GM18505 (cell line): ENCODE results near the gene CDKAL1.
"Not testable (repeated sequence)": the region's sequence is repeated elsewhere in the genome, so short reads cannot be mapped to it uniquely, and the experiment has no call there.

Source experiments
- ATAC-seq: cut with Tn5 transposase; IDR thresholded peaks from one replicate; pipeline ENCODE4 v1.9.1; 2021; ENCODE audit not compliant: unreplicated experiment
- POLR2A ChIP-seq: IDR thresholded peaks from 4 replicates; pipeline ENCODE4 v1.6.1; 2011; ENCODE audit warnings: borderline replicate concordance; ENCODE audit not compliant: insufficient read depth, insufficient read length; ENCODE audit errors: extremely low read depth

The CDKAL1 gene

GRCh38 chr6:20569000-20569610 lies 34.8 kb downstream of the CDKAL1 start:
- no peak for ATAC-seq
- no peak for TF ChIP-seq POLR2A

- no peak for TF ChIP-seq POLR2A
- ATAC-seq: no peak
Observed at GRCh38 chr6:20571261-20571660, 37.0 kb downstream of the CDKAL1 start.

GRCh38 chr6:20572288-20572687 lies 38.0 kb downstream of the CDKAL1 start:
- no peak for ATAC-seq
- TF ChIP-seq POLR2A: no peak

- TF ChIP-seq POLR2A: no peak
- ATAC-seq: no peak
Observed at GRCh38 chr6:20572940-20573339, 38.7 kb downstream of the CDKAL1 start.

GRCh38 chr6:20574355-20574754 lies 40.1 kb downstream of the CDKAL1 start:
- TF ChIP-seq POLR2A: no peak
- no peak for ATAC-seq

- ATAC-seq: no peak
- no peak for TF ChIP-seq POLR2A
Observed at GRCh38 chr6:20575125-20575524, 40.9 kb downstream of the CDKAL1 start.

GRCh38 chr6:20575704-20576451 lies 41.6 kb downstream of the CDKAL1 start:
- TF ChIP-seq POLR2A: no peak
- no peak for ATAC-seq

- ATAC-seq: no peak
- TF ChIP-seq POLR2A: no peak
Observed at GRCh38 chr6:20577173-20577688, 43.0 kb downstream of the CDKAL1 start.

GRCh38 chr6:20581070-20581469 lies 46.8 kb downstream of the CDKAL1 start:
- no peak for ATAC-seq
- TF ChIP-seq POLR2A: no peak

GRCh38 chr6:20582586-20583443 lies 48.6 kb downstream of the CDKAL1 start:
- no peak for TF ChIP-seq POLR2A
- no peak for ATAC-seq

- TF ChIP-seq POLR2A: no peak
- ATAC-seq: no peak
Observed at GRCh38 chr6:20583444-20583800, 49.2 kb downstream of the CDKAL1 start.

- TF ChIP-seq POLR2A: no peak
- no peak for ATAC-seq
Observed at GRCh38 chr6:20584100-20584731, 50.0 kb downstream of the CDKAL1 start.

- no peak for ATAC-seq
- TF ChIP-seq POLR2A: no peak
Observed at GRCh38 chr6:20589266-20589665, 55.0 kb downstream of the CDKAL1 start.

- ATAC-seq: not testable (repeated sequence)
Observed at GRCh38 chr6:20590476-20590875, 56.2 kb downstream of the CDKAL1 start.

- ATAC-seq: not testable (repeated sequence)
Observed at GRCh38 chr6:20594299-20594853, 60.1 kb downstream of the CDKAL1 start.
